Measurements from ENCODE around the gene PRKG1.

The PRKG1 gene

GRCh38 chr10:51272555-51272954 lies 198.3 kb downstream of the PRKG1 start:
- TF ChIP-seq FOXP2 (optimal IDR thresholded peaks at IDR 0.05; ENCODE audit: borderline replicate concordance, extremely low read depth, extremely low read length, insufficient read depth) (no peak), POLR2AphosphoS5 (IDR thresholded peaks at IDR 0.05; ENCODE audit: low read depth, low read length) (no peak), SIN3A (IDR thresholded peaks at IDR 0.05; ENCODE audit: borderline replicate concordance, insufficient read depth, low read length) (no peak), REST (IDR thresholded peaks at IDR 0.05; ENCODE audit: insufficient read depth in 1 of 2, low read depth in 2 of 2, low read length in 2 of 2) (no peak), TAF1 (IDR thresholded peaks at IDR 0.05; ENCODE audit: borderline replicate concordance, insufficient read depth, low read length) (no peak)

- TF ChIP-seq TAF1 (IDR thresholded peaks at IDR 0.05; ENCODE audit: borderline replicate concordance, insufficient read depth, low read length) (no peak), POLR2AphosphoS5 (IDR thresholded peaks at IDR 0.05; ENCODE audit: low read depth, low read length) (no peak), FOXP2 (optimal IDR thresholded peaks at IDR 0.05; ENCODE audit: borderline replicate concordance, extremely low read depth, extremely low read length, insufficient read depth) (no peak), REST (IDR thresholded peaks at IDR 0.05; ENCODE audit: insufficient read depth in 1 of 2, low read depth in 2 of 2, low read length in 2 of 2) (no peak), SIN3A (IDR thresholded peaks at IDR 0.05; ENCODE audit: borderline replicate concordance, insufficient read depth, low read length) (no peak)
Observed at GRCh38 chr10:51273574-51273973, 199.3 kb downstream of the PRKG1 start.

- TF ChIP-seq FOXP2 (optimal IDR thresholded peaks at IDR 0.05; ENCODE audit: borderline replicate concordance, extremely low read depth, extremely low read length, insufficient read depth) (no peak), POLR2AphosphoS5 (IDR thresholded peaks at IDR 0.05; ENCODE audit: low read depth, low read length) (no peak), REST (IDR thresholded peaks at IDR 0.05; ENCODE audit: insufficient read depth in 1 of 2, low read depth in 2 of 2, low read length in 2 of 2) (no peak), SIN3A (IDR thresholded peaks at IDR 0.05; ENCODE audit: borderline replicate concordance, insufficient read depth, low read length) (no peak), TAF1 (IDR thresholded peaks at IDR 0.05; ENCODE audit: borderline replicate concordance, insufficient read depth, low read length) (no peak)
Observed at GRCh38 chr10:51285601-51286000, 211.3 kb downstream of the PRKG1 start.

GRCh38 chr10:51288511-51288910 lies 214.2 kb downstream of the PRKG1 start:
- TF ChIP-seq TAF1 (IDR thresholded peaks at IDR 0.05; ENCODE audit: borderline replicate concordance, insufficient read depth, low read length) (no peak), FOXP2 (optimal IDR thresholded peaks at IDR 0.05; ENCODE audit: borderline replicate concordance, extremely low read depth, extremely low read length, insufficient read depth) (no peak), REST (IDR thresholded peaks at IDR 0.05; ENCODE audit: insufficient read depth in 1 of 2, low read depth in 2 of 2, low read length in 2 of 2) (no peak), POLR2AphosphoS5 (IDR thresholded peaks at IDR 0.05; ENCODE audit: low read depth, low read length) (no peak), SIN3A (IDR thresholded peaks at IDR 0.05; ENCODE audit: borderline replicate concordance, insufficient read depth, low read length) (no peak)

GRCh38 chr10:51289519-51289918 lies 215.2 kb downstream of the PRKG1 start:
- TF ChIP-seq REST (IDR thresholded peaks at IDR 0.05; ENCODE audit: insufficient read depth in 1 of 2, low read depth in 2 of 2, low read length in 2 of 2) (no peak), SIN3A (IDR thresholded peaks at IDR 0.05; ENCODE audit: borderline replicate concordance, insufficient read depth, low read length) (no peak), TAF1 (IDR thresholded peaks at IDR 0.05; ENCODE audit: borderline replicate concordance, insufficient read depth, low read length) (no peak), FOXP2 (optimal IDR thresholded peaks at IDR 0.05; ENCODE audit: borderline replicate concordance, extremely low read depth, extremely low read length, insufficient read depth) (no peak), POLR2AphosphoS5 (IDR thresholded peaks at IDR 0.05; ENCODE audit: low read depth, low read length) (no peak)
